GM12878 (cell line): ENCODE results near the gene KLHL30. TPM values are rescaled to one million over a fixed set of nuclear protein-coding genes. Genes with fewer than 3 reads are reported as not detected.

Experiments
- ATAC-seq: fragments of 200-7000 bp; cut with Tn5 transposase; 3 replicates; pipeline ENCODE4 v1.9.1; 2020; ENCODE audit warnings: mild to moderate bottlenecking, moderate library complexity
- BruUV-seq: library from RNA; stranded (reverse); fragments of 400-500 nt; replicated peaks from 2 replicates; lab custom pipeline; 2021; lab: Mats Ljungman, UMichigan
- CTCF ChIA-PET: fragments of 300-600 bp; sonication (Branson Sonifier 250); formaldehyde crosslinking; extraction: SDS; loops from one replicate; lab custom pipeline; 2021; ENCODE audit warnings: inconsistent platforms; lab: Yijun Ruan, JAX
- POLR2A ChIA-PET: fragments of 350-600 bp; formaldehyde crosslinking; extraction: SDS; loops from one replicate; lab custom pipeline; 2021; ENCODE audit warnings: inconsistent platforms; lab: Charles Lee
- RAD21 ChIA-PET: fragments of 300-600 bp; sonication (Branson Sonifier 250); formaldehyde crosslinking; loops from one replicate; lab custom pipeline; 2023; ENCODE audit warnings: antibody characterized with exemption; ENCODE audit not compliant: unreplicated experiment; lab: Charles Lee
- SMC1A ChIA-PET: fragments of 300-600 bp; sonication (Branson Sonifier 250); formaldehyde crosslinking; loops from one replicate; lab custom pipeline; 2023; ENCODE audit not compliant: unreplicated experiment, uncharacterized antibody; lab: Charles Lee
- DNase-seq: peaks from one replicate; pipeline ENCODE4 v3.0.0-alpha.2; 2011; ENCODE audit warnings: low read depth, low spot score
- FAIRE-seq: peaks from 3 replicates; lab custom pipeline; 2011; peaks lifted over from hg19 to GRCh38; lab: Jason Lieb, UNC
- H2AFZ ChIP-seq: 2 replicates; pipeline ENCODE4 v1.6.0; 2011; ENCODE audit warnings: low read depth, low read length, control low read depth; ENCODE audit not compliant: control insufficient read depth
- H3K27ac ChIP-seq: 2 replicates; pipeline ENCODE4 v1.5.1; 2011; ENCODE audit warnings: control low read depth; ENCODE audit not compliant: control insufficient read depth, insufficient read depth
- H3K27me3 ChIP-seq, 2 experiments: replicated peaks in 1 of 2; 2 replicates each; pipeline versions ENCODE4 v1.6.0 to v1.6.1; 2011; ENCODE audit warnings: low read length in 1 of 2; ENCODE audit not compliant: control insufficient read depth in 2 of 2, insufficient read depth in 2 of 2
- H3K36me3 ChIP-seq, 2 experiments: 2 replicates each; pipeline ENCODE4 v1.5.1; 2011; ENCODE audit warnings: low read length in 1 of 2; ENCODE audit not compliant: control insufficient read depth in 2 of 2, insufficient read depth in 2 of 2
- H3K4me1 ChIP-seq: 2 replicates; pipeline ENCODE4 v1.6.1; 2011; ENCODE audit warnings: mild to moderate bottlenecking, low read length, moderate library complexity, mixed read lengths; ENCODE audit not compliant: control insufficient read depth, insufficient read depth
- H3K4me2 ChIP-seq: 2 replicates; pipeline ENCODE4 v1.6.0; 2011; ENCODE audit warnings: control low read depth; ENCODE audit not compliant: control insufficient read depth, insufficient read depth
- H3K4me3 ChIP-seq: fragments of 200-600 bp; sonication (generic); 2 replicates; pipeline ENCODE4 v1.5.1; 2016
- H3K79me2 ChIP-seq: 2 replicates; pipeline ENCODE4 v1.6.0; 2011; ENCODE audit warnings: low read length; ENCODE audit not compliant: control insufficient read depth, insufficient read depth
- H3K9ac ChIP-seq: 2 replicates; pipeline ENCODE4 v1.8.0; 2011; ENCODE audit warnings: low read length, control low read depth, mixed read lengths; ENCODE audit not compliant: control insufficient read depth, insufficient read depth
- H3K9me3 ChIP-seq: replicated peaks from 3 replicates; pipeline ENCODE4 v1.5.1; 2011; ENCODE audit warnings: mild to moderate bottlenecking, low read length; ENCODE audit not compliant: control insufficient read depth, insufficient read depth
- H4K20me1 ChIP-seq: 2 replicates; pipeline ENCODE4 v1.6.0; 2011; ENCODE audit not compliant: control insufficient read depth, insufficient read depth
- EGR1 ChIP-seq, 2 experiments: IDR thresholded peaks; 1 replicate in 1 of 2; 2 replicates in 1 of 2; pipeline ENCODE4 v1.6.1; 2011 to 2012; ENCODE audit warnings: low read depth in 2 of 2, low read length in 2 of 2, borderline replicate concordance in 1 of 2, mild to moderate bottlenecking in 1 of 2, moderate library complexity in 1 of 2
- GATAD2B ChIP-seq: fragments of 450-650 bp; conservative IDR thresholded peaks from 2 replicates; pipeline ENCODE4 v1.6.1; 2017; ENCODE audit warnings: low read depth, mild to moderate bottlenecking, moderate library complexity
- NFYB ChIP-seq: IDR thresholded peaks from 2 replicates; pipeline ENCODE4 v1.6.1; 2011; ENCODE audit warnings: low read depth, mild to moderate bottlenecking, low read length, improper control_type of control experiment, moderate library complexity; ENCODE audit not compliant: insufficient read depth
- ZBTB4 ChIP-seq: fragments of 450-650 bp; formaldehyde crosslinking; IDR thresholded peaks from 2 replicates; pipeline ENCODE4 v1.4.0; 2022; ENCODE audit warnings: mild to moderate bottlenecking, moderate library complexity
- WGBS: methylation state at CpG from one replicate; pipeline ENCODE4 v1.1.6; 2016; ENCODE audit warnings: low lambda C conversion rate; ENCODE audit not compliant: insufficient replicate concordance, insufficient coverage; ENCODE audit errors: missing lambda C conversion rate; 5-methylcytosine and 5-hydroxymethylcytosine counted together
- in situ Hi-C: fragments of 300-500 bp; cut with MboI; formaldehyde crosslinking; loops from 9 replicates; pipeline ENCODE4 v1.14.3; 2018; ENCODE audit warnings: mixed read lengths
- intact Hi-C: fragments of 100-400 bp; cut with micrococcal nuclease; formaldehyde crosslinking; loops from one replicate; pipeline ENCODE4 v1.14.2; 2022; ENCODE audit not compliant: unreplicated experiment
- polyA plus RNA-seq, 11 experiments: library from polyadenylated mRNA; depleted of rRNA in 4 of 11; unstranded in 6 of 11; stranded (reverse) in 5 of 11; fragments of >200 nt; fragmentation: Nextera tagmentation in 4 of 11; fragmentation: Illumina TruSeq in 1 of 11; extraction: Ambion mirVana in 4 of 11; extraction: Trizol in 1 of 11; gene quantifications; 1 replicate in 1 of 11; 2 replicates in 10 of 11; pipeline versions ENCODE4 v1.2.1 to v1.2.3, GENCODE V29; 2011 to 2016; ENCODE audit warnings: inconsistent platforms in 2 of 11, missing spikeins in 2 of 11, low read depth in 1 of 11
- total RNA-seq, 4 experiments: library from RNA; depleted of rRNA in 3 of 4; stranded (reverse); fragments of >200 nt in 3 of 4; fragmentation: Illumina TruSeq in 1 of 4; extraction: Trizol in 1 of 4; gene quantifications; 2 replicates each; pipeline versions ENCODE4 v1.2.1 to v1.2.3, GENCODE V29; 2013 to 2021

The KLHL30 gene
- total and polyA plus RNA-seq, 10 of the 15 experiments (the other 5 are each of a cell fraction or from before 2014, with no cell fraction given) = 0.03 TPM; not detected in 9

GRCh38 chr2:238154570-238154969 lies 16.1 kb downstream of the KLHL30 start:
- WGBS = 50% methylated on average over 10 of the region's 10 CpGs
- no peak for ATAC-seq
- Histone ChIP-seq H2AFZ (no peak overlapping the region), H3K9me3 (no peaks in the 10 kb centered on the region), H3K79me2 (no peaks in the 10 kb centered on the region), H3K27ac (no peak overlapping the region), H3K4me3 (no peak overlapping the region), H3K27me3 (peaks cover 2 to 4% of the 10 kb centered on the region in 2 experiments; a peak in 2 of 4 replicates), H3K4me2 (no peak overlapping the region), H3K36me3 (no peaks in the 10 kb centered on the region), H3K4me1 (no peaks in the 10 kb centered on the region; the same call in 1 of the 2 replicates), H3K9ac (no peak overlapping the region), H4K20me1 (no peaks in the 10 kb centered on the region)
- in situ Hi-C loops = no loop called here
- RAD21 ChIA-PET = no interaction called here
- TF ChIP-seq GATAD2B (no peak), EGR1 (IDR thresholded peaks at IDR 0.05; ENCODE audit: borderline replicate concordance in 1 of 2, low read depth in 2 of 2, low read length in 2 of 2) (no peak), ZBTB4 (CRISPR knock-in tag) (no peak), NFYB (no peak)
- no peak for DNase-seq
- no peak for FAIRE-seq
- no TSS peak for BruUV-seq
- POLR2A ChIA-PET = no interaction called here
- CTCF ChIA-PET = interaction anchor here (1.1 to 1.6 kb wide), 2 partner anchors 16 to 187 kb away, joined by 3 to 4 read pairs; no protein-coding TSS in a partner anchor
- intact Hi-C loops = no loop called here
- SMC1A ChIA-PET = no interaction called here
